ENCODE measurements around the gene SLC36A3. TPM values are rescaled to one million over a fixed set of nuclear protein-coding genes. Genes with fewer than 3 reads are reported as not detected.
"Not testable (repeated sequence)": the region's sequence is repeated elsewhere in the genome, so short reads cannot be mapped to it uniquely, and the experiment has no call there.

Gene SLC36A3
- total and polyA plus RNA-seq, 7 experiments from 2014 or later = not detected

DNA sequence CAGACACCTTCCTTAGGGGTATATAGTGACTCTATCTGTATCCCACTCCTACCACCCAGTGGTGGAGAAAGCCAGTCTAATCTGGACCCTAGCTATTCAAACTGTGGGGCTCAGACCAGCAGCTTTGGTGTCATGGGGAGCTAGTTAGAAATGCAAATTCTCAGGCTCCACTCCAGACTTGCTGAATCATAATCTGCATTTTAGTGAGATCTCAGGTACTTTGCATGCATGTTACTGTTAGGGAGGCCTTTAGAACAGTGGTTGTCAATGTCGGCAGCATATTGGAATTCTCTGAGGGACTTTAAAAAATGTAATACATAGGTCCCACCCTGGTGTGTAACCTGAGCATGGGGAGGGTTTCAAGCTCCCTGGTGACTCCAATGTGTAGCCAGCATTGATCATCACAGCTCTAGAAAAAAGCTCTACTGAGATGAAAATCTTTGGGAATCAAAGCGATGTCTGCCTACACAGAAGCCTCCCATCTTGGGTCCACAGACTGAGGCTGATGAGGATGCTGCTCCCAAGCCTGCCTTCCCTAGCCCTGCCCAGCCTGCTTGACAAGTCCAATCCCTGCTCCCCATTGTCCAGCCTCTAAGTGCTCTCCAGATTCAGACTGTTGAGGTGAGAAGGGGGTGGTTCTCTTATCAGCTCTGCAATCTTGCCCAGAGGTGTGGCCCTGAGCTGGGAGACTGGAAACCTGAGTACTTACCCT is 62.5 kb downstream of the SLC36A3 start:
- no peaks in the 10 kb centered on the region for H3K36me3 ChIP-seq (ENCODE audit: control insufficient read depth in 2 of 3, insufficient read depth in 3 of 3, low read length in 3 of 3)
- H3K27me3 ChIP-seq (ENCODE audit: control insufficient read depth in 2 of 2, insufficient read depth in 2 of 2, low read length in 2 of 2) = no peaks in the 10 kb centered on the region
- peaks cover 0 to 43% (median 8%) of the 10 kb centered on the region in 7 donors for H3K4me1 Mint-ChIP-seq
- intact Hi-C loops (cut with micrococcal nuclease) = no loop called here
- ATAC-seq (peak; percentile 10), DNase-seq (no peak)
- no peak overlapping the region for H3K4me3 ChIP-seq (ENCODE audit: low read length)
- no peaks in the 10 kb centered on the region for H3K9me3 ChIP-seq (ENCODE audit: control insufficient read depth in 2 of 3, low read length in 3 of 3)
- H3K4me1 ChIP-seq (ENCODE audit: control insufficient read depth in 2 of 2, insufficient read depth in 2 of 2, low read length in 2 of 2) = peaks cover 5% of the 10 kb centered on the region in 2 donors
- H3K27me3 Mint-ChIP-seq = no peaks in the 10 kb centered on the region
- H3K9me3 Mint-ChIP-seq = no peaks in the 10 kb centered on the region
- no peak overlapping the region for H3K27ac Mint-ChIP-seq
- peaks cover 0 to 7% (median 0%) of the 10 kb centered on the region in 5 donors for H3K36me3 Mint-ChIP-seq
- H3K27ac ChIP-seq (ENCODE audit: low read depth, low read length) = no peak overlapping the region
- CTCF ChIA-PET = interaction anchor here (0.8 to 3.2 kb wide), 6 partner anchors 10 to 124 kb away, joined by 3 to 15 read pairs (median 4); partner anchors contain the start of gene GM2A
- POLR2A ChIA-PET = interaction anchor here (0.6 to 3.3 kb wide), 6 partner anchors 9 to 120 kb away, joined by 3 to 12 read pairs (median 3); no protein-coding TSS in a partner anchor
- no peak overlapping the region for H3K4me3 Mint-ChIP-seq

GRCh38 chr5:151240268-151240835 is 63.2 kb downstream of the SLC36A3 start:
- H3K27ac Mint-ChIP-seq; H3K27ac ChIP-seq (ENCODE audit: low read depth, low read length); H3K9me3 Mint-ChIP-seq; H3K4me3 ChIP-seq (ENCODE audit: low read length); H3K27me3 ChIP-seq (ENCODE audit: control insufficient read depth in 2 of 2, insufficient read depth in 2 of 2, low read length in 2 of 2); H3K9me3 ChIP-seq (ENCODE audit: control insufficient read depth in 2 of 3, low read length in 3 of 3); H3K4me1 ChIP-seq (ENCODE audit: control insufficient read depth in 2 of 2, insufficient read depth in 2 of 2, low read length in 2 of 2); H3K27me3 Mint-ChIP-seq; H3K36me3 Mint-ChIP-seq; H3K36me3 ChIP-seq (ENCODE audit: control insufficient read depth in 2 of 3, insufficient read depth in 3 of 3, low read length in 3 of 3); ATAC-seq; H3K4me3 Mint-ChIP-seq; DNase-seq; intact Hi-C loops (cut with micrococcal nuclease): not testable (repeated sequence)
- ChIA-PET POLR2A (interaction anchor here (0.6 to 3.3 kb wide), 5 partner anchors 9 to 119 kb away, joined by 3 to 12 read pairs (median 3); no protein-coding TSS in a partner anchor), CTCF (interaction anchor here (0.8 to 3.2 kb wide), 9 partner anchors 9 to 123 kb away, joined by 3 to 15 read pairs (median 3); partner anchors contain the start of gene GM2A)
- H3K4me1 Mint-ChIP-seq = peaks cover 0 to 40% (median 13%) of the 10 kb centered on the region in 7 donors

GRCh38 chr5:151239237-151239861 is 64.2 kb downstream of the SLC36A3 start:
- DNase-seq (peak in 5 of 9 donors; percentile 44 to 60 (median 49)), ATAC-seq (peak; percentile 77)
- Histone ChIP-seq H3K4me1 (ENCODE audit: control insufficient read depth in 2 of 2, insufficient read depth in 2 of 2, low read length in 2 of 2) (peaks cover 5 to 15% of the 10 kb centered on the region in 2 donors), H3K27me3 (ENCODE audit: control insufficient read depth in 2 of 2, insufficient read depth in 2 of 2, low read length in 2 of 2) (no peaks in the 10 kb centered on the region), H3K36me3 (ENCODE audit: control insufficient read depth in 2 of 3, insufficient read depth in 3 of 3, low read length in 3 of 3) (no peaks in the 10 kb centered on the region), H3K27ac (ENCODE audit: low read depth, low read length) (no peak overlapping the region), H3K4me3 (ENCODE audit: low read length) (no peak overlapping the region), H3K9me3 (ENCODE audit: control insufficient read depth in 2 of 3, low read length in 3 of 3) (no peaks in the 10 kb centered on the region)
- intact Hi-C loops (cut with micrococcal nuclease) = loop anchor here (1.0 to 5.0 kb wide), 6 partner anchors 14 to 113 kb away; no protein-coding TSS in a partner anchor
- no peaks in the 10 kb centered on the region for H3K27me3 Mint-ChIP-seq
- ChIA-PET POLR2A (interaction anchor here (0.7 to 3.3 kb wide), 6 partner anchors 11 to 94 kb away, joined by 3 to 12 read pairs (median 6); partner anchors contain the start of gene CCDC69), CTCF (interaction anchor here (0.7 to 3.2 kb wide), 13 partner anchors 10 to 118 kb away, joined by 3 to 15 read pairs (median 4); partner anchors contain the start of gene GM2A)
- peak overlapping the region in 2 of 9 donors; percentile 68 to 78 for H3K27ac Mint-ChIP-seq
- no peaks in the 10 kb centered on the region for H3K9me3 Mint-ChIP-seq
- H3K36me3 Mint-ChIP-seq = peaks cover 0 to 6% (median 0%) of the 10 kb centered on the region in 5 donors
- H3K4me1 Mint-ChIP-seq = peaks cover 8 to 42% (median 21%) of the 10 kb centered on the region in 7 donors
- H3K4me3 Mint-ChIP-seq = peak overlapping the region in 1 of 10 donors; percentile 60

GRCh38 chr5:151238303-151238741 is 65.2 kb downstream of the SLC36A3 start:
- ATAC-seq = no peak
- H3K4me3 ChIP-seq (ENCODE audit: low read length) = no peak overlapping the region
- H3K4me3 Mint-ChIP-seq = peak overlapping the region in 3 of 10 donors; percentile 5 to 44 (median 41)

GRCh38 chr5:151237685-151238084 is 65.9 kb downstream of the SLC36A3 start:
- CTCF ChIA-PET = interaction anchor here (0.6 to 2.3 kb wide), 7 partner anchors 8 to 113 kb away, joined by 3 to 11 read pairs (median 4); partner anchors contain the start of gene GM2A
- Histone ChIP-seq H3K36me3 (ENCODE audit: control insufficient read depth in 2 of 3, insufficient read depth in 3 of 3, low read length in 3 of 3) (no peaks in the 10 kb centered on the region), H3K27me3 (ENCODE audit: control insufficient read depth in 2 of 2, insufficient read depth in 2 of 2, low read length in 2 of 2) (no peaks in the 10 kb centered on the region), H3K9me3 (ENCODE audit: control insufficient read depth in 2 of 3, low read length in 3 of 3) (no peaks in the 10 kb centered on the region), H3K4me3 (ENCODE audit: low read length) (no peak overlapping the region), H3K27ac (ENCODE audit: low read depth, low read length) (no peak overlapping the region), H3K4me1 (ENCODE audit: control insufficient read depth in 2 of 2, insufficient read depth in 2 of 2, low read length in 2 of 2) (peaks cover 0 to 23% of the 10 kb centered on the region in 2 donors)
- Mint-ChIP-seq H3K4me1 (peaks cover 14 to 42% (median 33%) of the 10 kb centered on the region in 7 donors), H3K9me3 (no peaks in the 10 kb centered on the region), H3K4me3 (no peak overlapping the region), H3K36me3 (peaks cover 0 to 2% (median 0%) of the 10 kb centered on the region in 5 donors), H3K27me3 (no peaks in the 10 kb centered on the region), H3K27ac (peak overlapping the region in 1 of 9 donors; percentile 41)
- intact Hi-C loops (cut with micrococcal nuclease) = loop anchor here (2.0 to 5.0 kb wide), 2 partner anchors 65 to 73 kb away; no protein-coding TSS in a partner anchor
- no peak for ATAC-seq
- POLR2A ChIA-PET = interaction anchor here (0.6 to 2.8 kb wide), 3 partner anchors 9 to 533 kb away, joined by 3 to 11 read pairs (median 9); partner anchors contain the start of genes CCDC69 and G3BP1
- no peak for DNase-seq

More at GRCh38 chr5:151238303-151238741, 65.2 kb downstream of the SLC36A3 start:
- ChIA-PET CTCF (interaction anchor here (0.6 to 2.3 kb wide), 11 partner anchors 9 to 135 kb away, joined by 3 to 11 read pairs (median 4); partner anchors contain the start of gene GM2A), POLR2A (interaction anchor here (0.6 to 3.3 kb wide), 9 partner anchors 10 to 1941 kb away, joined by 3 to 12 read pairs (median 3); partner anchors contain the start of genes CCDC69 and G3BP1)
- no peaks in the 10 kb centered on the region for H3K27me3 Mint-ChIP-seq
- intact Hi-C loops (cut with micrococcal nuclease) = loop anchor here (2.0 to 5.0 kb wide), 2 partner anchors 66 to 74 kb away; no protein-coding TSS in a partner anchor
- DNase-seq = no peak
- Histone ChIP-seq H3K27me3 (ENCODE audit: control insufficient read depth in 2 of 2, insufficient read depth in 2 of 2, low read length in 2 of 2) (no peaks in the 10 kb centered on the region), H3K4me1 (ENCODE audit: control insufficient read depth in 2 of 2, insufficient read depth in 2 of 2, low read length in 2 of 2) (peaks cover 0 to 23% of the 10 kb centered on the region in 2 donors), H3K27ac (ENCODE audit: low read depth, low read length) (no peak overlapping the region), H3K36me3 (ENCODE audit: control insufficient read depth in 2 of 3, insufficient read depth in 3 of 3, low read length in 3 of 3) (no peaks in the 10 kb centered on the region), H3K9me3 (ENCODE audit: control insufficient read depth in 2 of 3, low read length in 3 of 3) (no peaks in the 10 kb centered on the region)
- H3K27ac Mint-ChIP-seq = peak overlapping the region in 2 of 9 donors; percentile 41 to 71
- no peaks in the 10 kb centered on the region for H3K9me3 Mint-ChIP-seq
- H3K4me1 Mint-ChIP-seq = peaks cover 14 to 40% (median 28%) of the 10 kb centered on the region in 7 donors
- H3K36me3 Mint-ChIP-seq = peaks cover 0 to 2% (median 0%) of the 10 kb centered on the region in 5 donors

Data from naive thymus-derived CD4-positive, alpha-beta T cell (primary cell).